ENCODE measurements around the gene ST3GAL2.
"Not testable (repeated sequence)": the region's sequence is repeated elsewhere in the genome, so short reads cannot be mapped to it uniquely, and the experiment has no call there.

ST3GAL2 gene

GRCh38 chr16:70407811-70408274, 31.1 kb downstream of the ST3GAL2 start:
- no peak overlapping the region for H3K27ac ChIP-seq
- H3K4me3 ChIP-seq, result no peak overlapping the region
- TF ChIP-seq CTCF (IDR thresholded peaks at IDR 0.05), result no peak
- DNase-seq (ENCODE audit: low spot score), result no peak

- not testable (repeated sequence) for DNase-seq (ENCODE audit: low spot score); H3K4me3 ChIP-seq; H3K27ac ChIP-seq
Observed at GRCh38 chr16:70406104-70406503, 32.8 kb downstream of the ST3GAL2 start.

GRCh38 chr16:70402916-70403659, 35.8 kb downstream of the ST3GAL2 start:
- Histone ChIP-seq H3K27ac (no peak overlapping the region), H3K4me3 (no peak overlapping the region)
- TF ChIP-seq CTCF (IDR thresholded peaks at IDR 0.05), result no peak
- no peak for DNase-seq (ENCODE audit: low spot score)

- no peak overlapping the region for H3K27ac ChIP-seq
- no peak for DNase-seq (ENCODE audit: low spot score)
- H3K4me3 ChIP-seq, result no peak overlapping the region
- TF ChIP-seq CTCF (IDR thresholded peaks at IDR 0.05), result no peak
Observed at GRCh38 chr16:70399951-70400350, 38.9 kb downstream of the ST3GAL2 start.

DNA sequence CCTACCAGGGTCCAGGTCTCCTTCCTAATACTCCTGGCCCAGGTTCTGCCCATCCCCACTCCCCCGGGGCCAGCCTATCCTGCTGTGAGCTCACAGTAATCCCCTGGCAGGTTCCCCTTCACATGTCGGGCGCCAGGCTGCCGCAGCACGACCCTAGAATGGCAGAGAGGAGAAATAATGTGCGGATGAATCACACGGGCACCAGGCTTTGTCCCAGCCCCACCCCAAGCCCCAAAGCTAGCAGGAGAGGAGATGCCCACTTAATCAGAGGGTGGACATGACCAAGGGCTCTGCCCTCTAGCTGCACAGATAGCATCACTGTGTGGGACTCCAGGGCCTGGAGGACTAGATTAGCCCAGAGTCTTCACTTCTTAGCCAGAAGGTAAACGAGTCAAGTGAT, 39.5 kb downstream of the ST3GAL2 start:
- DNase-seq (ENCODE audit: low spot score), result no peak
- Histone ChIP-seq H3K4me3 (no peak overlapping the region), H3K27ac (no peak overlapping the region)
- no peak for TF ChIP-seq CTCF (IDR thresholded peaks at IDR 0.05)

DNA sequence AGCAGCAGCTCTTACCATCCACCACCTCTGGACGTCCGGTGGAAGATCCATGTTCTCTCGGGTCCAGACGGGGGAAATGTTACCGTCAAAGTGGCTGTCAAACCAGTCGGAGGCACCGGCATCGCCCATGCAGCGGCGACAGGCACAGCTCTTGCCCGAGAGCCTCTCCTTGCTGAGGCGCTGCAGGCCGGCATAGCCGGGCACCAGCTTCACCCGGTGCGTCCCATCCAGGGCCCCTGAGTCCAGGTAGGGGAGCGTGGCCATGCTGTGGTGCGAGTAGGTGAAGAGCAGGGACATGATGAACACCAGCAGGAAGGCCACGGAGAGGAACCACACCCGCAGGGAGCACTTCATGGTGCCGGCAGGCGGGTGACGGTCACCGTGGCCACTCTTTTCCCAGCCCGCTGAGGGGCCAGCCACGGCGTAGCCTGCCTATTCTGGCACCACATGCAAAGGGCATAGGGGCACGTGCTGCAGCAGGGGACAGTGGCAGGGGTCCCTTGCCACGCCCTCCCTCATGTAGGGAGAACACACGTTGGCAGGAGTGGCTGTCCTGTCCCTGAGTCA, 40.6 kb downstream of the ST3GAL2 start:
- Histone ChIP-seq H3K27ac (no peak overlapping the region), H3K4me3 (no peak overlapping the region)
- no peak for DNase-seq (ENCODE audit: low spot score)
- no peak for TF ChIP-seq CTCF (IDR thresholded peaks at IDR 0.05)

DNA sequence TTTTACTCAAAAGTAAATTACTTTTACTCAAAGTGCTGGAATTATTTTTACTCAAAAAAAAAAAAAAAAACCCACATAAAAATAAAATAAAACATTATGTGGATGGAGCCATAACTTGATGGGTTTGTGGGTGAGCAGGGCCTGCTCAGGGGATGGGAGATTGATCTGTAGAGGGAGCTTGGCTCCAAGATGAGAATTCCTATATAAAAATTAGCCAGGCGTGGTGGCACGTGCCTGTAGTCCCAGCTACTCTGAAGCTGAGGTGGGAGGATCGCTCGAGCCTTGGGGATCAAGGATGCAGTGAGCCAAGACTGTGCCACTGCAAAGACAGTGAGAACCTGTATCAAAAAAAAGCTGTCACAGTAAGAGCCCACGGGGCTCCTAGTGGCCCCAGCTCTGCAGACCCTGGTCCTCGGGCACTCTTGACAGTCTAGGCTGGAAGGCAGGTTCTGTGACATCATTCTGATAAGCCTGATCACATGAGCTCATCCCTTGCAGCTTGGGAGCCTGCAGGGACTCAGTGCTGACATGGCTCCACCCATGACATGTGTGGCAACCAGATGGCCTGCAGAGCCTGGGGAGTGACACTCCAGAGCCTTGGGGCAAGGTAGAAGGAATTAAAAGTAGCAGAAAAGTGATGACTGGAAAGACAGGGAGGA, 42.5 kb downstream of the ST3GAL2 start:
- no peak overlapping the region for H3K4me3 ChIP-seq
- TF ChIP-seq CTCF (IDR thresholded peaks at IDR 0.05), result no peak
- H3K27ac ChIP-seq, result no peak overlapping the region
- no peak for DNase-seq (ENCODE audit: low spot score)

All from coronary artery (tissue), 2 donors.